Fibroblast of lung (primary cell): ENCODE results near the gene FADS6.

Experiments used
- CTCF ChIP-seq, 2 donors: IDR thresholded peaks in 1 of 2; conservative IDR thresholded peaks in 1 of 2; 1 replicate in 1 of 2; 2 replicates in 1 of 2; pipeline ENCODE4 v1.5.1; 2011 to 2012; ENCODE audit warnings: low read length in 2 of 2, control low read depth in 1 of 2, inconsistent platforms in 1 of 2, low read depth in 1 of 2, mild to moderate bottlenecking in 1 of 2
- EZH2 ChIP-seq: IDR thresholded peaks from 2 replicates; pipeline ENCODE4 v1.5.1; 2012; ENCODE audit warnings: low read length, control low read depth, mild to moderate bottlenecking; ENCODE audit errors: missing control alignments

DNA sequence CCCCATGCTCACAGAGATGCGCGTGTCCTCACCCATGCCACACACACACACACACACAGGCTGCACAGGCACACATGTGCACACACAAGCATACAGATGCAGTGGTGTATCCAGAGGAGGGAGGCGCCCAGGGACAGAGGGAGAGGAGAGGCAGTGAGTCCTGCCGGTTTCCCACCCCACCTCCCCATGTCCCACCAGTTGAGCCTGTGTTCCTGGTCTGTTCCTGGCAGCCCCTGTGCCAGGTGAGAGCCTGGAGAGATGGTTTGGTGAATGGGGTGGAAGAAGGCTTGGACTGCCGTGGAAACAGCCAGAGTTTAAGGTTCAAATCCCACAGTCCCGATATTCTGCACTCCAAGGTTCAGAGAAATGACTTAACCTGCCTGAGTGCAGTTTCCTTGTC is 10.2 kb upstream of the FADS6 start:
- no peak for TF ChIP-seq CTCF (conservative IDR thresholded peaks at IDR 0.05 in 1 of 2, IDR thresholded peaks at IDR 0.05 in 1 of 2; ENCODE audit: low read depth in 1 of 2, low read length in 2 of 2)
- no peak for TF ChIP-seq EZH2
